Measurements from ENCODE around the gene PMM1. TPM values are rescaled to one million over a fixed set of nuclear protein-coding genes. Genes with fewer than 3 reads are reported as not detected.
"Not testable (repeated sequence)": the region's sequence is repeated elsewhere in the genome, so short reads cannot be mapped to it uniquely, and the experiment has no call there.

Gene PMM1
- total RNA-seq, 4 donors from 2014 or later = 11.6 to 23.3 (median 16.5) TPM

DNA sequence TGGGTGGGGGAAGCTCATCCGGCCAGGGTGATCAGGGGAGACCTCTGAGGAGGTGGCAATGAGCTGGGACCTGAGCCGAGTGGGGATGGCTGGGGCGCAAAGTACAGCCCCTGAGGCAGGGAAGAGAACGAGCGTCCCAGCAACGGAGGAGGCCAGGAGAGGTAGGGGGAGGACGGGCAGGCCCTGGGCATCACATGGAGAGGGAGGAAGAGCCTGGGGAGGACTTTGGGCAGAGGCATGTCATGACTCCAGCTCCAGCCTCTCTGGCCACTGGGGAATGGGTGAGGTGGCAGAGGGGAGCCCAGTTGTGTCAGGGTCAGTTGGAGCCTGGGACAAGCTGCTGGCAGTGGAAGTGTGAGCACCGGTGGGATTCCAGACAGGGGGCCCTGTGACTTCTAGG, 11.5 kb downstream of the PMM1 start:
- no peak for TF ChIP-seq CTCF (IDR thresholded peaks at IDR 0.05 in 4 of 5, conservative IDR thresholded peaks at IDR 0.05 in 1 of 5)
- TF ChIP-seq POLR2A (IDR thresholded peaks at IDR 0.05) = no peak
- Histone ChIP-seq H3K4me3 (no peak overlapping the region), H3K27ac (no peak overlapping the region), H3K36me3 (no peaks in the 10 kb centered on the region), H3K27me3 (no peaks in the 10 kb centered on the region), H3K9me3 (no peaks in the 10 kb centered on the region), H3K4me1 (no peaks in the 10 kb centered on the region)
- DNase-seq (no peak), ATAC-seq (no peak)
- intact Hi-C loops (cut with DNase I; ENCODE audit: low total_unique reads) (no loop called here), in situ Hi-C loops (cut with MboI; ENCODE audit: low sequenced_read_pairs in 4 of 4) (no loop called here)

DNA sequence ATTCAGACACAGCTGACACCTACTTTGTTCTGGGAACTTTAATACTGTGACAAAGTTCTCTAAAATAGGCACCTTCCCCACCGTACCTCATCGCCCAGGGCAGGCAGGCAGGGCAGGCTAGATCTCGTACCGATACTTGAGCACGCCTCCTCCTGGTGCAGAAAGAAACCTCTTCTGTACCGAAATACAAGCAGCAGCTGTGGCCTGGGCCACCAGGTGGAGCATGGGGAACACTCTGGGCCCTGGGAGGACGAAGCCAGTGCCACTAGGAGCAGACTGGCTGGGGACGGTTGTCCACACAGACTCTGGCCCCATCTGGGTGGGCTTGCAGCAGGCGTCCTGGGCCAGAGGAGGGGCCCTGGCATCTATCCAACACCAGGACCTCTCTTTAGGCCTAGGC, 12.8 kb downstream of the PMM1 start:
- no peaks in the 10 kb centered on the region for H3K4me1 ChIP-seq
- no peaks in the 10 kb centered on the region for H3K9me3 ChIP-seq
- H3K4me3 ChIP-seq = no peak overlapping the region
- in situ Hi-C loops (cut with MboI; ENCODE audit: low sequenced_read_pairs in 4 of 4) (no loop called here), intact Hi-C loops (cut with DNase I; ENCODE audit: low total_unique reads) (no loop called here)
- ATAC-seq = no peak
- no peaks in the 10 kb centered on the region for H3K27me3 ChIP-seq
- H3K36me3 ChIP-seq = no peaks in the 10 kb centered on the region
- peak in 1 of 2 donors; percentile 25 for DNase-seq
- TF ChIP-seq POLR2A (IDR thresholded peaks at IDR 0.05) (no peak), CTCF (IDR thresholded peaks at IDR 0.05 in 4 of 5, conservative IDR thresholded peaks at IDR 0.05 in 1 of 5) (peak in 4 of 5 experiments; percentile 13 to 47 (median 34))
- H3K27ac ChIP-seq = no peak overlapping the region

GRCh38 chr22:41575533-41575932, 14.1 kb downstream of the PMM1 start:
- Histone ChIP-seq H3K9me3 (no peaks in the 10 kb centered on the region), H3K36me3 (no peaks in the 10 kb centered on the region), H3K4me3 (no peak overlapping the region), H3K4me1 (no peaks in the 10 kb centered on the region), H3K27ac (no peak overlapping the region), H3K27me3 (no peaks in the 10 kb centered on the region)
- in situ Hi-C loops (cut with MboI; ENCODE audit: low sequenced_read_pairs in 4 of 4) (no loop called here), intact Hi-C loops (cut with DNase I; ENCODE audit: low total_unique reads) (no loop called here)
- DNase-seq (no peak), ATAC-seq (no peak)
- TF ChIP-seq CTCF (IDR thresholded peaks at IDR 0.05 in 4 of 5, conservative IDR thresholded peaks at IDR 0.05 in 1 of 5) (no peak), POLR2A (IDR thresholded peaks at IDR 0.05) (no peak)

- Histone ChIP-seq H3K4me3 (no peak overlapping the region), H3K36me3 (no peaks in the 10 kb centered on the region), H3K27ac (no peak overlapping the region), H3K4me1 (no peaks in the 10 kb centered on the region), H3K27me3 (no peaks in the 10 kb centered on the region), H3K9me3 (no peaks in the 10 kb centered on the region)
- DNase-seq (peak in 1 of 2 donors; percentile 48), ATAC-seq (no peak)
- in situ Hi-C loops (cut with MboI; ENCODE audit: low sequenced_read_pairs in 4 of 4) (no loop called here), intact Hi-C loops (cut with DNase I; ENCODE audit: low total_unique reads) (no loop called here)
- TF ChIP-seq POLR2A (IDR thresholded peaks at IDR 0.05) (no peak), CTCF (IDR thresholded peaks at IDR 0.05 in 4 of 5, conservative IDR thresholded peaks at IDR 0.05 in 1 of 5) (no peak)
These were observed 14.7 kb downstream of the PMM1 start for GRCh38 chr22:41574847-41575381.

DNA sequence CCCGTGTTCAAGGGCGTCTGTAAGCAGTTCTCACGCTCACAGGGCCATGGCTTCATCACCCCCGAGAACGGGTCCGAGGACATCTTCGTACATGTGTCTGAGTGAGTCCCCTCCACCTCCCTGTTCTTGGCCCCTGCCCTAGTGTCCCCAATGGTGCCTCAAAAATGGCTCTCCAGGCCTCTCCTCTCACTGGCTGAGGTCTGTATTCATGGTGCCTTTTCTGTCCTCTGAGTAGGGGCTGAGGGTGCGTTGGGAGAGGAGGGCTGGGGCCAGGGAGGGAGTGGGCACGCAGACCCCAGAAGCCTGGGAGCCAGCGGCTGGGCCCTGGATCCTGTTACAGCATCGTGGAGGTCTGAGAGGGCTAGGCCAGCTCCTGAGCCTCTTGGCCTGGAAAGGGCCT, 16.0 kb downstream of the PMM1 start:
- Histone ChIP-seq H3K4me1 (no peaks in the 10 kb centered on the region), H3K27ac (no peak overlapping the region), H3K36me3 (no peaks in the 10 kb centered on the region), H3K4me3 (no peak overlapping the region), H3K9me3 (no peaks in the 10 kb centered on the region), H3K27me3 (no peaks in the 10 kb centered on the region)
- in situ Hi-C loops (cut with MboI; ENCODE audit: low sequenced_read_pairs in 4 of 4) = no loop called here
- DNase-seq = no peak
- TF ChIP-seq CTCF (IDR thresholded peaks at IDR 0.05 in 4 of 5, conservative IDR thresholded peaks at IDR 0.05 in 1 of 5) (no peak), POLR2A (IDR thresholded peaks at IDR 0.05) (no peak)
- intact Hi-C loops (cut with DNase I; ENCODE audit: low total_unique reads) = no loop called here
- ATAC-seq = no peak

DNA sequence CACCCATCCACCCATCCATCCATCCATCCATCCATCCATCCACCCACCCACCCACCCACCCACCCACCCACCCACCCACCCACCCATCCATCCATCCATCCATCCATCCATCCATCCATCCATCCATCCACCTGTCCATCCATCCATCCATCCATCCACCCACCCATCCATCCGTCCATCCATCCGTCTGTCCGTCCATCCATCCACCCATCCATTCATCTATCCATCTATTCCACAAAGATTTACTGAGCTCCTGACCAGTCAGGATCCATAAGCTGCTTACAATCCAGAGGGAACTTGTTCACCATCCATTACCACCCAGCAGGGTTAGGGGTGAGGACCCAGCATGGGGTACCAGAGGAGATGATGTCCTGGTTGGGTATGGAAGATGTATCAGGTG, 17.3 kb downstream of the PMM1 start:
- H3K4me3 ChIP-seq; H3K36me3 ChIP-seq; in situ Hi-C loops (cut with MboI; ENCODE audit: low sequenced_read_pairs in 4 of 4); ATAC-seq; intact Hi-C loops (cut with DNase I; ENCODE audit: low total_unique reads); H3K4me1 ChIP-seq; H3K27ac ChIP-seq; H3K27me3 ChIP-seq; H3K9me3 ChIP-seq; DNase-seq: not testable (repeated sequence)

Data from gastrocnemius medialis (tissue), 4 donors.